GM18508 (cell line): ENCODE data around the gene ADCY5.
"Not testable (repeated sequence)": the region's sequence is repeated elsewhere in the genome, so short reads cannot be mapped to it uniquely, and the experiment has no call there.

Experiments
- ATAC-seq: cut with Tn5 transposase; IDR thresholded peaks from one replicate; pipeline ENCODE4 v1.9.1; 2021; ENCODE audit warnings: moderate number of reproducible peaks; ENCODE audit not compliant: insufficient read depth, unreplicated experiment

ADCY5 gene

GRCh38 chr3:123281929-123282328, 167.0 kb downstream of the ADCY5 start:
- no peak for ATAC-seq

DNA sequence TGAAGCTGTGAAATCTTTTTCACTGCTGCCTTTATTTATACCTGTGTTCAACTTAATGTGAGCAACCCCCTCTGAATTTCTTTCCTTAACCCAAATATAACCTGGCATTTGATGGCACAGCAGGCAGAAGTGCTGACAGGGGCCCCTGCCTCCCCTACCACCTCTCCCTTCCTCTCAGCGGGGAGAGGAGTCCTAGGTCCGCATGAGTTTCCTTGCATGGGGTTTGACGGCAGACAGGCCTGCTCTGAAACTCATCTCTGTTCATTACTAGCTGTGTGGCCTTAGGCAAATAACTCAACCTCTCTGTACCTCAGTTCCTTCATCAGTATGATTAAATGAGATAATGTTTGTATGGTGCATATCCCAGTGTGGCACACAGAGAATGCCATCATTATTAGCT, 167.5 kb downstream of the ADCY5 start:
- ATAC-seq: no peak

DNA sequence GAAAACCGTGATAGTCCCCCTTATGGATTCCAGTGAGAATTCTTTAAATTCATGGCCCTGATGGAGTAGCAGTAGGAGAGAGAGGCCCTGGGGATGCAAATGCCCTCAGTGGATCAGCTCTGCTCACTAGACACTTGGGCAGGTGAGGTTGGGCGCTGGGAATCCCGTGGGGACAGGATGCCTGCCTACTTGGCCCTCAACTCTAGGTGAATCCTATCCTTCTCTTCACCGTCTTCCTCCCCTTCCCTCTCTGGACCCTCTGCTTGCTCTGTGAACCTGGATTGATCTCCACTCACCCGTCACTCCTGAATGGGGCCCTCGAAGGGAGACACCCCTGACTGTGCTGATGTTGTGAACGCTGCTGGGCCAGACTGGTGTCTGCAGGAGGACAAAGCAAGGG, 169.8 kb downstream of the ADCY5 start:
- ATAC-seq: no peak

GRCh38 chr3:123278446-123278845, 170.4 kb downstream of the ADCY5 start:
- ATAC-seq: no peak

DNA sequence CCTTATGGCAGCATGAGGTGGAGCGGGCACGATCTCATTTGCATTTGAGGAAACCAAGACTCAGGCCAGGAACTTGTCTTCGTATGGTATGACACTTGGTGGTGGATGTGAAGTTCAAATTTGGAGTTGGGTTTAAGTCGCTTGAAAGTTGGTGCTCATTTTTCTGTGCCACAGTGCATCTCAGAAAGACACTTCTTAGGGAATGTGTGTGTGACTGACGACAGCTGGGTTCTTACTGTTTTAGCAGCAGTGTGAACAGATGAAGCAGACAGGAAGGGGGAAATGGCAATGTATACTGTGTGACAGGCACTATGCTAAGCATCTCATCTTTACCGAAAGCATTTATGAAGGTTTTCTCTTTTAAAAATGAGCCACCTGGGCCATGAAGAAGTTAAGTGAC, 171.8 kb downstream of the ADCY5 start:
- no peak for ATAC-seq

DNA sequence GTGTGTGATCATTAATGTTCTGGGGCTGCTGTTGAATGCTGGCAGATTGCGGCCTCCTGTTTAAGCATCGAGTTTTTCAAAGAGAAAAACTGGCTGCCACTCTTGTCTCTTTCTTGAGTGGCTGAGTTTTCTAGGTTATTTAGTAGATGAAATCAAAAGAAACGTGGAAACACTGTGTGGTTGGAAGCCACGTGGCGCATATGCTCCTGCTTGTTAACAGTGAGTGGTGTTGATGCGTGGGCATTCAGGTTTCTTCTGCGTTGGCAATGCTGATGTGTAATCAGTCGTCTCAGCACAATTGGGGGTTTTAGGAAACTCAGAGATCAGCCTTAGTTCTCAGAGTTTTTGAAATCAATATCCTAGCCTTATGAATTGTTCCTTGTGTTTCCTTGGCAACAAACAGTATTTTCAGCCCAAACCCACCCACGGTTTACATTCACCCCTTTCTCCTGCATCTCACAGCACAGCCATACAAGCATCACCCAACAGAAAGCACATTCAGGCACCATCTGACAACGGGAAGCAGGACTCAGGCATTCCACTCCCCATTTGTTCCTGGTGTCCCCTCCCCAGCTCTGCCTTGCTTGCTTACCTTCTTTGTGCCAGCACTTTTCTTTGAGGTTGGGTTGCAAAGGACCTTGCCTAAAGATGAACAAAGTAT, 172.4 kb downstream of the ADCY5 start:
- no peak for ATAC-seq

GRCh38 chr3:123275691-123276090, 173.2 kb downstream of the ADCY5 start:
- ATAC-seq: no peak

DNA sequence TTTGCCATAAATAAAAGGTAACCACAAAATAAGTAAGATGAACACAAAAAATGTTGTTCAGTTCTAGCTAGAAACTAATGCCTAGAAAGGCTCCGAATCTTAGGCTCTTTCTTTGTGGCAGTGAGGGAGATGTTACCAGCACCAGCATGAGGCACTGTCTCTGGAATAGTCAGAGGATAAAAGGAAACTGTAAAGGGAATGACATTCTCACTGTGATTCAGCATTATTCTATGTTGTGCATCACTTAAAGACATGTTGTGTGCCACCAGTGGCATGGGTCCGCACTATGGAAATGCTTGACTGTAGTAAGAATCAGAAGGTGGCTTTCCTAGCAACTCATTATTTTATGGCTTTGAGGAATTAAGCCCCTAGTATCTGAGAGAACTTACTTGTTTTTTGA, 176.3 kb downstream of the ADCY5 start:
- ATAC-seq: no peak

- ATAC-seq: no peak
Measured at GRCh38 chr3:123271466-123272159, 177.3 kb downstream of the ADCY5 start.

- ATAC-seq: no peak
Measured at GRCh38 chr3:123270818-123271217, 178.1 kb downstream of the ADCY5 start.

DNA sequence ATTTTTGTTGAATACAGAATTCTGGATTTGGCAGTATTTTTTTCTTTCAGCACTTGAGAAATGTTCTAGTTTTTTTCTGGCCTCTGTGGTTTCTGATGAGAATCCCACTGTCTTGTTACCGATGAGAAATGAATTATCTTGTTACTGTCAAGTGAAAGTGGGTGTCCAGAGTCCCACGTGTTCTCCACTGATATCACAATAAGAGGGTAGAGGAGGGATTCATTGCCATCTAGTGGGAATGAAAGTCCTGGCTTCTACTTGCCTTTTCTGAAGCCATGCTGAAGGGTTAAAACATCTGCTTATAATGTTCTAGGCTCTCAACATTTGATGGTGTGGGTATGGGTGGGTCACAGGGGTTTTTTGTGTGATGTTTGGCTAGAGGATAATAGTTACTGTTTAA, 181.1 kb downstream of the ADCY5 start:
- no peak for ATAC-seq

DNA sequence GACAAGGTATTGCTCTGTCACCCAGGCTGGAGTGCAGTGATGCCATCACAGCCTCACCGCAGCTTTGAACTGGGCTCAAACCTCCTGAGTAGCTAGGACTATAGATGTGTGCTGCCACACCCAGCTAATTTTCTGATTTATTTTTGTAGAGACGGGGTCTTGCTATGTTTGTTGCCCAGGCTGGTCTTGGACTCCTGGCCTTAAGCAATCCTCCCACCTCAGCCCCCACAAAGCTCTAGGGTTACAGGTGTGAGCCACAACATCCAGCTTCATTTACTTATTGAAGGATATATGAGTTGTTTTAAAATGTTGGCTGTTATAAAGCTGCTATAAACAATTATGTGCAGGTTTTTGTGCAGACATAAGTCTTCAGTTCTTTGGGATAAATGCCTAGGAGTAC, 184.9 kb downstream of the ADCY5 start:
- ATAC-seq: no peak

- ATAC-seq: no peak
Measured at GRCh38 chr3:123262868-123263267, 186.0 kb downstream of the ADCY5 start.

GRCh38 chr3:123262226-123262625, 186.7 kb downstream of the ADCY5 start:
- ATAC-seq: no peak

DNA sequence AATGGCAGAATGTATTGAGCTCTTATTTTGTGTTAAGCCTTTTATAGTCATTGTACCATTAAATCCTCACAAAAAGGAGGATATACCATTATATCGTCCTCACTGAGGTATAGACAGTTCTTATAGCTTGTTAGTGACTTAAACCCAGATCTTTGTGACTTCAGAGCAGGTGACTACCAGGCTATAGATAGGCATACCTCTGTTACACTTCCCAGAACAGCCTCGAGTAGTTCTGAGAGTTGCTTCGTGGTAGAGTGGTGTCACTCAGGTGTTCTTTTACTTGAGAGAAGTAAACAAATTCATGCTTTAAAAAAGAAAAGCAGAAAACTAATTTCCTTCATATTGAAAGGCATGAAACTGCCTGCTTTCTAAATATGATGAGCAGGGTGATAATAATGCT, 187.2 kb downstream of the ADCY5 start:
- ATAC-seq: no peak

GRCh38 chr3:123258811-123259420, 190.0 kb downstream of the ADCY5 start:
- no peak for ATAC-seq

DNA sequence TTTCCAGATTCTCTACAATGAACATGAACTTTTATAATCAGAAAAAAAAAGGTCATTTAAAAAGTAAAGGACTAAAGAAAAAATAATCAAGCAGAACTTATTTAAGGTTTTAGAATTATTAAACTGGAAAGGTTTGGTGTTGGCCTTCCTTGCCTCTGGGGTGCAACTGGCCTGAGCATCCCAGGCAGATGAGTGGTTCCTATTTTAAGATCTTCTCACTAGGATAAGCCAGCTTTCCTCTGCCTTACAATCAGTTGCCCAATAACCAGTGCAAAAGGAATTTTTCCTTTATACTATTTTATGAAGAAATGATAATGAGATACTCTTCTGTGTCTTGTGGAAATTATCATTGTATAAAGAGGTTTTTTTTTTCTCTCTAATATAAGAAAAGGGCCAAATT, 190.5 kb downstream of the ADCY5 start:
- ATAC-seq: no peak

DNA sequence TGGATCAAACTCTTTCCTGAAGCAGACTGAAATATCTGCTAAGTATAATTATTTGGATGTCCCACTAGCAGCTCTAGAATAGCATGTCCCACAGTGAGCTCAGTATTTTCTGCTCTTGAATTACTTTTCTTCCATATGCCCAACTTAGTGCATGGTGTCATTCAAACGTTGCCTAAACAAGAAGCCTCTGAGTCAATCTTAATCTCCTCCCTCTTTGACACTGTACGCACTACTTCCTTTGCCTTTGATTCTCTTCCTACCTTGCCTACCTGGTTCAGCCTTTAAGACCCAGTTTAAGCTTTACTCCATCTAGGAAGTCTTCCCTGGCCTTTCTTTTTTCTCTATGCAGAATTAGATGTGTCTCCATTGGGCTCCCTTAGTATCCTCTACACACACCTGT, 192.6 kb downstream of the ADCY5 start:
- ATAC-seq: no peak

- no peak for ATAC-seq
Measured at GRCh38 chr3:123246866-123247265, 202.0 kb downstream of the ADCY5 start.

DNA sequence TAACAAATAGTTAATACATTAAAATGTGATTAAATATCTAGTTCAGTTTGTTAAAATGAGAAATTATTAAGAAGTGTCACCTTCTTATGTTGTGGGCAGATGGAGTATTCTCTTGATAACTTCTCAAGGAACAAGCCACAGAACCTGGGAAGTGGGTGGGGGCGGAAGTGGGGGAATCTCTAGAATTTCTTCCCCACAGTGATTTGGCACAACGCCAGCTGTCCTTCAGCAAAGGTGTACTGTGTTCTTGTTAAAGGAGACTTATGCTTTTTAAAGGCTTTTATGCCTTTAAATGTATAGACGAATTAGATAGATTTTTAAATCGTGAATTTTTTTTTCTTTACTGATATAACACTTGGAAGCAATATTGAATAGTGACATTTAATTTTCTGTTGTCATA, 204.8 kb downstream of the ADCY5 start:
- ATAC-seq: no peak

DNA sequence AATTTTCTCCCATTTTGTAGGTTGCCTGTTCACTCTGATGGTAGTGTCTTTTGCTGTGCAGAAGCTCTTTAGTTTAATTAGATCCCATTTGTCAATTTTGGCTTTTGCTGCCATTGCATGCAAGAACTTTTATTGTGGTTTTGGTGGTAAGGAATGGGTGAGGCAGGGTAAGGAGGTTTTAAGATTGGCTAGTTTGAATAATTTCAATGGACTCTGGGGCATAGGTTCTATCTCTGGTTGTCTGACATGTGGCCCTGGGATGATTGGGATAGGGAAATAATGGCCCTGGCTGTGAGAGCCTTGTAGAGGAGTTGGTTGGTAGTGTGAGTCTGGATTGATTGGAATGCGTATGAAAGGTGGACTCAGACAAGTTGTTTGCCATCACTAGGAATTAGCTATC, 209.1 kb downstream of the ADCY5 start:
- no peak for ATAC-seq

DNA sequence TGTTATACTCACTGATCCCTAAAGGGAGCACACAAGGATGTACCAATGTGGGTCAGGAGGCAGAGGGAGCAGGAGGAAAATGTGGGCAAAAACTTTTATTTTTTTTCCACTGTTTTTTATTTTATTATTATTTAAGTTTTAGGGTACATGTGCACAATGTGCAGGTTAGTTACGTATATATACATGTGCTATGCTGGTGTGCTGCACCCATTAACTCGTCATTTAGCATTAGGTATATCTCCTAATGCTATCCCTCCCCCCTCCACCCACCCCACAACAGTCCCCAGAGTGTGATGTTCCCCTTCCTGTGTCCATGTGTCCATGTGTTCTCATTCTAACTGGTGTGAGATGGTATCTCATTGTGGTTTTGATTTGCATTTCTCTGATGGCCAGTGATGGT, 209.7 kb downstream of the ADCY5 start:
- not testable (repeated sequence) for ATAC-seq
